Neural crest cell (in vitro differentiated cells): ENCODE data around the gene ZNF354C. TPM values are rescaled to one million over a fixed set of nuclear protein-coding genes. Genes with fewer than 3 reads are reported as not detected.

Experiments
- DNase-seq: peaks from one replicate; pipeline ENCODE4 v3.0.0; 2021; ENCODE audit warnings: low read depth, mixed read lengths, low spot score
- H3K27ac Mint-ChIP-seq: one replicate; pipeline ENCODE4 v1.8.0; 2021; ENCODE audit warnings: mild to moderate bottlenecking, mixed read lengths; ENCODE audit not compliant: unreplicated experiment
- H3K27me3 Mint-ChIP-seq: 2 replicates; pipeline ENCODE4 v1.8.0; 2021; ENCODE audit warnings: low read depth, mild to moderate bottlenecking, mixed read lengths
- H3K36me3 Mint-ChIP-seq: 2 replicates; pipeline ENCODE4 v1.8.0; 2021; ENCODE audit warnings: low read depth, mild to moderate bottlenecking, mixed read lengths
- H3K4me1 Mint-ChIP-seq: 2 replicates; pipeline ENCODE4 v1.8.0; 2021; ENCODE audit warnings: mixed read lengths
- H3K4me3 Mint-ChIP-seq: one replicate; pipeline ENCODE4 v1.8.0; 2021; ENCODE audit warnings: mild to moderate bottlenecking, mixed read lengths
- H3K9me3 Mint-ChIP-seq: 2 replicates; pipeline ENCODE4 v1.8.0; 2021; ENCODE audit warnings: mixed read lengths
- total RNA-seq: library from RNA; stranded (reverse); gene quantifications from 2 replicates; pipeline ENCODE4 v1.2.1, GENCODE V29; 2021
- TF ChIP-seq, protein P1 (sequence below): fragments of 200-600 bp; sonication (generic); conservative IDR thresholded peaks from 2 replicates; pipeline ENCODE4 v1.5.0; 2021; ENCODE audit warnings: antibody characterized with exemption, mild to moderate bottlenecking

ZNF354C gene
- total RNA-seq, 1 donor from 2014 or later: 11.6 TPM

DNA sequence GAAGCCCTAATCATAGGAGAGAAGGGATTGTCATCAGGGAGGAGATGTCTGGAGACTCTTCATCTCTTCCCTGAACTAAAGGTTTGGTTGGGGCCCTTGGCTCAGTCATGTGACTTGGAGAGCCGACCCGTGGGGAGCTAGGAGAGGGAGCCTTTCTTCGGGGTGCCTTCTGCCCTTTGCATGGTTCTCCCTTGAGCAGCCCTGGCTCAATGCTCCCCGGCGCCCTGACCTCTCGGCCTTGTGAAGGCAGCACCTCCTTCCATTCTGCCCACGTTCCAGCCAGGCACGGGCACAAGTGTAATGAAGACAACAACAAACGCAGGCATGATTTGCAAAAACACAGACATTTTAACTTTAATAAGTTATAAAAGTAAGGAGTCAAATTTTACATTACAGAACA is 50.4 kb downstream of the ZNF354C start:
- H3K4me1 Mint-ChIP-seq: no peaks in the 10 kb centered on the region
- H3K9me3 Mint-ChIP-seq: peaks cover 17% of the 10 kb centered on the region
- no peak overlapping the region for H3K4me3 Mint-ChIP-seq
- H3K27ac Mint-ChIP-seq: no peak overlapping the region
- DNase-seq: no peak
- peaks cover 9% of the 10 kb centered on the region for H3K27me3 Mint-ChIP-seq
- peaks cover 5% of the 10 kb centered on the region for H3K36me3 Mint-ChIP-seq
- TF ChIP-seq, protein P1, sequence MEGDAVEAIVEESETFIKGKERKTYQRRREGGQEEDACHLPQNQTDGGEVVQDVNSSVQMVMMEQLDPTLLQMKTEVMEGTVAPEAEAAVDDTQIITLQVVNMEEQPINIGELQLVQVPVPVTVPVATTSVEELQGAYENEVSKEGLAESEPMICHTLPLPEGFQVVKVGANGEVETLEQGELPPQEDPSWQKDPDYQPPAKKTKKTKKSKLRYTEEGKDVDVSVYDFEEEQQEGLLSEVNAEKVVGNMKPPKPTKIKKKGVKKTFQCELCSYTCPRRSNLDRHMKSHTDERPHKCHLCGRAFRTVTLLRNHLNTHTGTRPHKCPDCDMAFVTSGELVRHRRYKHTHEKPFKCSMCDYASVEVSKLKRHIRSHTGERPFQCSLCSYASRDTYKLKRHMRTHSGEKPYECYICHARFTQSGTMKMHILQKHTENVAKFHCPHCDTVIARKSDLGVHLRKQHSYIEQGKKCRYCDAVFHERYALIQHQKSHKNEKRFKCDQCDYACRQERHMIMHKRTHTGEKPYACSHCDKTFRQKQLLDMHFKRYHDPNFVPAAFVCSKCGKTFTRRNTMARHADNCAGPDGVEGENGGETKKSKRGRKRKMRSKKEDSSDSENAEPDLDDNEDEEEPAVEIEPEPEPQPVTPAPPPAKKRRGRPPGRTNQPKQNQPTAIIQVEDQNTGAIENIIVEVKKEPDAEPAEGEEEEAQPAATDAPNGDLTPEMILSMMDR: no peak

GRCh38 chr5:179111267-179112207 is 51.4 kb downstream of the ZNF354C start:
- Mint-ChIP-seq H3K4me1 (no peaks in the 10 kb centered on the region), H3K9me3 (peaks cover 17% of the 10 kb centered on the region), H3K27me3 (peaks cover 9% of the 10 kb centered on the region), H3K36me3 (peaks cover 5% of the 10 kb centered on the region), H3K4me3 (no peak overlapping the region), H3K27ac (no peak overlapping the region)
- TF ChIP-seq, protein P1: no peak
- no peak for DNase-seq

GRCh38 chr5:179112469-179113142 is 52.4 kb downstream of the ZNF354C start:
- no peak for DNase-seq
- Mint-ChIP-seq H3K4me3 (no peak overlapping the region), H3K36me3 (peaks cover 5% of the 10 kb centered on the region), H3K27me3 (peaks cover 9% of the 10 kb centered on the region), H3K4me1 (no peaks in the 10 kb centered on the region), H3K9me3 (peaks cover 12% of the 10 kb centered on the region), H3K27ac (no peak overlapping the region)
- TF ChIP-seq, protein P1: no peak

- Mint-ChIP-seq H3K27me3 (peaks cover 9% of the 10 kb centered on the region), H3K36me3 (peaks cover 5% of the 10 kb centered on the region), H3K4me3 (no peak overlapping the region), H3K4me1 (no peaks in the 10 kb centered on the region), H3K9me3 (peaks cover 10% of the 10 kb centered on the region), H3K27ac (no peak overlapping the region)
- TF ChIP-seq, protein P1: no peak
- no peak for DNase-seq
These were observed 53.0 kb downstream of the ZNF354C start for GRCh38 chr5:179113143-179113530.

DNA sequence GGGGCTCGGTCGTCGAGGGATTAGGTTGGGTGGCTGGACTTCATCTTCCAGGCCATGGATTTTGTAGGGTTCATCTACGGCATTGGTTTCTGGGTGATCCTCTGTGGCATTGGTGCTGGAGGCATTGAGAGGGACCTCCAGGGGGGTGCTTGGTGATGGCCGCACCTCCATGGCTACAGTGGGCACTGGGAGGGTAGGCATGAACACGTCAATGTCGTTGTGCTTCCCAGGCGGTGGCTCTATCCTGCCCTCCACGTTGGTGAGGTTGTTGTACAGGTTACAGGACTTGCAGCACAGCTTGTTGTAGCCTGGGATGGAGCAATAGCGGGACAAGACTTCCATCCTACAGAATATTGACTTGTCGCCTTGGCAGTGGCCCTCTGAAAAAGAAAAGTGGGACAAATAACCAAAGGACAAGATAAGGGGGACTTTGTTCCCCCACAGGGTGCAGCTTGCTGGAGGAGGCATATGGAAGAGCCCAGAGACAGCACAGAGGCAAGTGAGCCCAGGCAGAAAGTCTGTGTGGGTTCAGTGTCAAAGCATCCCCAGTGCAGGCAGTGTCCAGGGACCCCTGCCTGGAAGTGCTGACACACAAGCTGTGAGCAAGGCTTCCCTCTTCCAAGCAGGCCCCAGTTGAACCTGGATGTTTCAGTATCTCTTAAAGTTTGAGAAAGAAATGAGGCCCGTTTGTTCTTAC is 53.9 kb downstream of the ZNF354C start:
- TF ChIP-seq, protein P1: no peak
- Mint-ChIP-seq H3K4me1 (no peaks in the 10 kb centered on the region), H3K27me3 (peaks cover 9% of the 10 kb centered on the region), H3K36me3 (peaks cover 5% of the 10 kb centered on the region), H3K27ac (no peak overlapping the region), H3K4me3 (no peak overlapping the region), H3K9me3 (peaks cover 10% of the 10 kb centered on the region)
- DNase-seq: no peak
